SK-N-SH (cell line): ENCODE data around the gene ADGRD2. TPM values are rescaled to one million over a fixed set of nuclear protein-coding genes. Genes with fewer than 3 reads are reported as not detected.

ENCODE experiments used
- CTCF ChIA-PET: fragments of 300-600, 350-600 bp; formaldehyde crosslinking; extraction: SDS; loops from one replicate; lab custom pipeline; 2021; lab: Yijun Ruan, JAX
- POLR2A ChIA-PET: fragments of 350-600 bp; sonication (Branson Sonifier 250); formaldehyde crosslinking; extraction: SDS; loops from one replicate; lab custom pipeline; 2020; ENCODE audit warnings: antibody characterized with exemption, inconsistent platforms; lab: Yijun Ruan, JAX
- DNase-seq: peaks from one replicate; pipeline ENCODE4 v3.0.0; 2012
- H2AFZ ChIP-seq: fragments of 200-600 bp; sonication (generic); 2 replicates; pipeline ENCODE4 v1.8.1; 2016; ENCODE audit warnings: antibody characterized with exemption, mild to moderate bottlenecking, low read depth
- H3F3A ChIP-seq: fragments of 200-600 bp; sonication (generic); replicated peaks from 2 replicates; pipeline ENCODE3; 2016; ENCODE audit warnings: antibody characterized with exemption, mild to moderate bottlenecking; ENCODE audit not compliant: insufficient read depth
- H3K27ac ChIP-seq, 2 experiments: fragments of 200-500 bp in 1 of 2; fragments of 200-600 bp in 1 of 2; sonication (Bioruptor generic) in 1 of 2; sonication (generic), shearing (Covaris generic) in 1 of 2; 2 replicates each; pipeline versions ENCODE4 v1.5.1 to v1.6.1; 2014 to 2016; ENCODE audit warnings: low read depth in 2 of 2, inconsistent platforms in 1 of 2, low read length in 1 of 2, mild to moderate bottlenecking in 1 of 2, mixed read lengths in 1 of 2
- H3K27me3 ChIP-seq: fragments of 200-600 bp; sonication (generic), shearing (Covaris generic); 2 replicates; pipeline ENCODE4 v1.6.1; 2016; ENCODE audit warnings: mixed run types; ENCODE audit not compliant: insufficient read depth
- H3K36me3 ChIP-seq, 2 experiments: fragments of 200-500 bp in 1 of 2; fragments of 200-600 bp in 1 of 2; sonication (Bioruptor generic) in 1 of 2; sonication (generic) in 1 of 2; replicated peaks in 1 of 2; 2 replicates each; pipeline versions ENCODE3 to v1.5.1; 2014 to 2016; ENCODE audit warnings: low read length in 1 of 2, mild to moderate bottlenecking in 1 of 2; ENCODE audit not compliant: insufficient read depth in 2 of 2, control insufficient read depth in 1 of 2
- H3K4me1 ChIP-seq, 2 experiments: fragments of 200-500 bp in 1 of 2; fragments of 200-600 bp in 1 of 2; sonication (Bioruptor generic) in 1 of 2; sonication (generic), shearing (Covaris generic) in 1 of 2; 2 replicates each; pipeline versions ENCODE4 v1.5.1 to v1.6.1; 2014 to 2016; ENCODE audit warnings: low read depth in 1 of 2, low read length in 1 of 2, mixed run types in 1 of 2; ENCODE audit not compliant: insufficient read depth in 2 of 2, control insufficient read depth in 1 of 2
- H3K4me2 ChIP-seq: fragments of 200-600 bp; sonication (generic), shearing (Covaris generic); 2 replicates; pipeline ENCODE4 v1.6.1; 2017; ENCODE audit warnings: mixed run types
- H3K4me3 ChIP-seq, 2 experiments: fragments of 200-500 bp in 1 of 2; fragments of 200-600 bp in 1 of 2; sonication (Bioruptor generic) in 1 of 2; sonication (generic), shearing (Covaris generic) in 1 of 2; 2 replicates each; pipeline versions ENCODE4 v1.5.1 to v1.8.1; 2014 to 2016; ENCODE audit warnings: low read depth in 2 of 2, inconsistent platforms in 1 of 2, low read length in 1 of 2, mild to moderate bottlenecking in 1 of 2, mixed read lengths in 1 of 2, moderate library complexity in 1 of 2
- H3K79me2 ChIP-seq: fragments of 200-600 bp; sonication (generic); 2 replicates; pipeline ENCODE4 v1.8.1; 2017; ENCODE audit warnings: mild to moderate bottlenecking; ENCODE audit not compliant: insufficient read depth
- H3K9ac ChIP-seq: fragments of 200-600 bp; sonication (generic); 2 replicates; pipeline ENCODE4 v1.6.1; 2017; ENCODE audit warnings: mixed run types
- H3K9me2 ChIP-seq: fragments of 200-600 bp; sonication (generic); 2 replicates; pipeline ENCODE4 v1.6.1; 2017; ENCODE audit warnings: mixed run types
- H3K9me3 ChIP-seq: fragments of 200-600 bp; sonication (generic); 2 replicates; pipeline ENCODE4 v1.6.1; 2017; ENCODE audit warnings: mixed run types, mild to moderate bottlenecking, moderate library complexity
- H4K20me1 ChIP-seq: fragments of 200-600 bp; sonication (generic); 2 replicates; pipeline ENCODE4 v1.6.1; 2017; ENCODE audit warnings: mild to moderate bottlenecking, mixed run types; ENCODE audit not compliant: insufficient read depth
- CHD2 ChIP-seq: fragments of 150-350 bp; IDR thresholded peaks from 2 replicates; pipeline ENCODE4 v1.6.1; 2018; ENCODE audit warnings: low read length; ENCODE audit not compliant: partially characterized antibody
- ELF1 ChIP-seq: IDR thresholded peaks from 2 replicates; pipeline ENCODE4 v1.4.0; 2012
- FOSL2 ChIP-seq: IDR thresholded peaks from 2 replicates; pipeline ENCODE4 v1.4.0; 2012; ENCODE audit warnings: low read depth, mild to moderate bottlenecking, moderate library complexity, borderline replicate concordance
- FOXM1 ChIP-seq: IDR thresholded peaks from 2 replicates; pipeline ENCODE4 v1.4.0; 2012; ENCODE audit warnings: low read depth, mild to moderate bottlenecking
- GABPA ChIP-seq: IDR thresholded peaks from 2 replicates; pipeline ENCODE4 v1.4.0; 2012; ENCODE audit warnings: low read depth, mild to moderate bottlenecking
- GATA2 ChIP-seq: sonication (generic); formaldehyde crosslinking; IDR thresholded peaks from 2 replicates; pipeline ENCODE4 v1.5.0; 2020; ENCODE audit warnings: mild to moderate bottlenecking, missing genetic modification reagents
- JUND ChIP-seq: IDR thresholded peaks from 2 replicates; pipeline ENCODE4 v1.4.0; 2012
- POLR2AphosphoS5 ChIP-seq: IDR thresholded peaks from 2 replicates; pipeline ENCODE4 v1.6.1; 2012; ENCODE audit warnings: low read depth, low read length
- RAD21 ChIP-seq: IDR thresholded peaks from 2 replicates; pipeline ENCODE4 v1.6.1; 2012; ENCODE audit warnings: mild to moderate bottlenecking, low read length
- RCOR1 ChIP-seq: fragments of 150-350 bp; IDR thresholded peaks from 2 replicates; pipeline ENCODE4 v1.6.1; 2017; ENCODE audit warnings: antibody characterized with exemption, low read length
- RFX5 ChIP-seq: IDR thresholded peaks from 2 replicates; pipeline ENCODE4 v1.6.1; 2012; ENCODE audit warnings: mild to moderate bottlenecking, improper control_type of control experiment, low read length
- SMC3 ChIP-seq: IDR thresholded peaks from 2 replicates; pipeline ENCODE4 v1.6.1; 2012; ENCODE audit warnings: low read depth, low read length, improper control_type of control experiment
- TEAD4 ChIP-seq: IDR thresholded peaks from 2 replicates; pipeline ENCODE4 v1.4.0; 2012; ENCODE audit warnings: mild to moderate bottlenecking, borderline replicate concordance; ENCODE audit not compliant: insufficient read depth
- YY1 ChIP-seq: IDR thresholded peaks from 2 replicates; pipeline ENCODE4 v1.4.0; 2012; ENCODE audit warnings: low read depth, mild to moderate bottlenecking
- WGBS: methylation state at CpG from one replicate; pipeline ENCODE4 v1.1.6; 2017; ENCODE audit warnings: low lambda C conversion rate; 5-methylcytosine and 5-hydroxymethylcytosine counted together
- polyA plus RNA-seq, 3 experiments: library from polyadenylated mRNA; depleted of rRNA; stranded (reverse); fragments of >200 nt; gene quantifications; 2 replicates each; pipeline ENCODE4 v1.2.3, GENCODE V29; 2012
- TF ChIP-seq, protein P1 (sequence below): fragments of 150-350 bp; IDR thresholded peaks from 2 replicates; pipeline ENCODE4 v1.6.1; 2017; ENCODE audit warnings: antibody characterized with exemption, low read length, low read depth, borderline replicate concordance
- TF ChIP-seq, protein P2 (sequence below): IDR thresholded peaks from 2 replicates; pipeline ENCODE4 v1.4.0; 2012; ENCODE audit warnings: low read depth, borderline replicate concordance
- TF ChIP-seq, protein P3 (sequence below): IDR thresholded peaks from 2 replicates; pipeline ENCODE4 v1.6.1; 2012; ENCODE audit warnings: mild to moderate bottlenecking, low read depth, low read length, moderate library complexity
- TF ChIP-seq, protein P4 (sequence below): IDR thresholded peaks from 2 replicates; pipeline ENCODE4 v1.4.0; 2012; ENCODE audit warnings: low read depth
- TF ChIP-seq, protein P5 (sequence below): IDR thresholded peaks from 2 replicates; pipeline ENCODE4; 2012

The ADGRD2 gene
- polyA plus RNA-seq, 1 of the 3 experiments (the other 2 are of a cell fraction), result 0.05 TPM

DNA sequence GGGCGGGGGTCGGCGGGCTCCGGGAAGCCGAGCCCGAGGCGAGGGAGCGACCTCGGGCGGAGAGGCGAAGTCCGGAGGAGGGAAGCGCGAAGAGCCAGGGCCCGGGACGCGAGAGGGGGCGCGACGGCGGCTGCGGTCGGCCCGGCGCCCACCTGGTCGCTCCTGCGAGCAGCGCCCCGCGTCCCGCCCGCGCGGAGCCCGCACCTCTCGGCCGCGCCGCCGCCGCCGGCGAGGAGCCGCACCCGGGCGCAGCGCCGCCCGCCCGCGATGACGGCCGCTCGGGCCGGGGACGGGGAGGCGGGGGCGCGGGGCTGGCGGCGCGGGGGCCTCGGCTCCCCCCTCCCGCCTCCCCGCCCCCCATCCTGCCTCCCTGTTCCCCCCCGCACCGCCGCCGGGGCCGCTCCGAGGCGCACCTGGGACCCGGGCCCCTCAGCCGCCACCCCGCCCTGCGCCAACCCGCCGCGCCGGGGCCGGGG is 54.3 kb downstream of the ADGRD2 start (continued):
- TF ChIP-seq, protein P1, sequence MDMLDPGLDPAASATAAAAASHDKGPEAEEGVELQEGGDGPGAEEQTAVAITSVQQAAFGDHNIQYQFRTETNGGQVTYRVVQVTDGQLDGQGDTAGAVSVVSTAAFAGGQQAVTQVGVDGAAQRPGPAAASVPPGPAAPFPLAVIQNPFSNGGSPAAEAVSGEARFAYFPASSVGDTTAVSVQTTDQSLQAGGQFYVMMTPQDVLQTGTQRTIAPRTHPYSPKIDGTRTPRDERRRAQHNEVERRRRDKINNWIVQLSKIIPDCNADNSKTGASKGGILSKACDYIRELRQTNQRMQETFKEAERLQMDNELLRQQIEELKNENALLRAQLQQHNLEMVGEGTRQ, result no peak
- TF ChIP-seq GABPA (no peak), FOSL2 (no peak), GATA2 (CRISPR knock-in tag) (no peak), ELF1 (no peak)

DNA sequence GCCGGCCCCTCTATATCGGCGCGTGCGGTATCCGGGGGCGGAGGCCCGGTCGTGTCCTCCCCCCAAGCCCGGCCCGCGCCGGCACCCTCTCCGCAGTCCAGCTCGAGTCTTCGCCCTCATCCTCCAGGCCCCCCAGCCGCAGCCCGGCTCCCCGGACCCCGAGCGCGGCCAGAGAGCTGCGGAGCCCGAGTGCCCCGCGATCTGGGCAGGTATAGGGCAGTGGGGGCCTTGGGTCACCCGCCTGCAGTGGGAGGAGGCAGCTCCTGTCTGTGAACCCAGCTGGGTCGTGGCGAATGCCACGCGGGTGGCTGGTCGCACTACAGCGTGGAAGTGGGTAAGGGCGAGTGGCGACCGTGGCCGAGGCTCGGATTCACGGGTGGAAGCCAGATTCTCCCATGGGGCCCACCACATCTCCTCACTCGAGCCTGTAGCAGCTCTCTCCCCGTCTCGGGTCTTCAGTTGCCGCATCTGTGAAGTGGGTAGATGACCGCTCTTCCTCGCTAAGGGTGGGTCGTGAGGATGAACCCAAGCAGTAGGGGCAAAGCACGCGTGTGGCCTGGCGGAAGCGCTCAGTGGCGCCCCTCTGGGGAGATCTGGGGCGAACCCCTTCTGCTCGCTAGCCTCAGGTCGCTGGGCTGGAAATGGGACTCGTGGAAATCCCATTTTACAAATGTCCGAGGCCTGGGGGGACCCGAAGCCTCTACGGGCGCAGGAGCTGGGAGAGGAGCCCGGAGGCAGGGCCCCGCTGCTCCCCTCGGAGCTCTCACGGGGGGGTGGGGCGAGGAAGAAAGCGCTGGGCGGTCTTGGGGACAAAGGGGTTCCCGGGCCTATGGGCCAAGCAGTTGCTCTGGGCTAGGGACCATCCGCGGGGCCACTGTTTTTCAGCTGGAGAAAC is 55.0 kb downstream of the ADGRD2 start:
- no peaks in the 10 kb centered on the region for H3F3A ChIP-seq
- H3K27ac ChIP-seq, result no peak overlapping the region
- H3K27me3 ChIP-seq, result peaks cover 44% of the 10 kb centered on the region
- ChIA-PET CTCF (interaction anchor here (1.3 to 2.0 kb wide), 4 partner anchors 31 to 86 kb away, joined by 3 to 13 read pairs (median 4); no protein-coding TSS in a partner anchor), POLR2A (no interaction called here)
- peak; percentile 42 for DNase-seq
- H3K9ac ChIP-seq, result no peak overlapping the region
- H2AFZ ChIP-seq, result no peak overlapping the region
- 56% methylated on average over 22 of the region's 69 CpGs for WGBS
- no peaks in the 10 kb centered on the region for H3K9me3 ChIP-seq
- H3K36me3 ChIP-seq, result no peaks in the 10 kb centered on the region
- H4K20me1 ChIP-seq, result no peaks in the 10 kb centered on the region
- H3K79me2 ChIP-seq, result no peaks in the 10 kb centered on the region
- H3K9me2 ChIP-seq, result no peaks in the 10 kb centered on the region
- no peak overlapping the region for H3K4me2 ChIP-seq
- TF ChIP-seq TEAD4 (no peak), FOXM1 (no peak), POLR2AphosphoS5 (no peak), CHD2 (no peak), RCOR1 (no peak), RAD21 (no peak), YY1 (no peak), RFX5 (no peak), GABPA (no peak), JUND (no peak), SMC3 (no peak)
- TF ChIP-seq, protein P2, sequence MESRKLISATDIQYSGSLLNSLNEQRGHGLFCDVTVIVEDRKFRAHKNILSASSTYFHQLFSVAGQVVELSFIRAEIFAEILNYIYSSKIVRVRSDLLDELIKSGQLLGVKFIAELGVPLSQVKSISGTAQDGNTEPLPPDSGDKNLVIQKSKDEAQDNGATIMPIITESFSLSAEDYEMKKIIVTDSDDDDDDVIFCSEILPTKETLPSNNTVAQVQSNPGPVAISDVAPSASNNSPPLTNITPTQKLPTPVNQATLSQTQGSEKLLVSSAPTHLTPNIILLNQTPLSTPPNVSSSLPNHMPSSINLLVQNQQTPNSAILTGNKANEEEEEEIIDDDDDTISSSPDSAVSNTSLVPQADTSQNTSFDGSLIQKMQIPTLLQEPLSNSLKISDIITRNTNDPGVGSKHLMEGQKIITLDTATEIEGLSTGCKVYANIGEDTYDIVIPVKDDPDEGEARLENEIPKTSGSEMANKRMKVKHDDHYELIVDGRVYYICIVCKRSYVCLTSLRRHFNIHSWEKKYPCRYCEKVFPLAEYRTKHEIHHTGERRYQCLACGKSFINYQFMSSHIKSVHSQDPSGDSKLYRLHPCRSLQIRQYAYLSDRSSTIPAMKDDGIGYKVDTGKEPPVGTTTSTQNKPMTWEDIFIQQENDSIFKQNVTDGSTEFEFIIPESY, result no peak
- TF ChIP-seq, protein P3, sequence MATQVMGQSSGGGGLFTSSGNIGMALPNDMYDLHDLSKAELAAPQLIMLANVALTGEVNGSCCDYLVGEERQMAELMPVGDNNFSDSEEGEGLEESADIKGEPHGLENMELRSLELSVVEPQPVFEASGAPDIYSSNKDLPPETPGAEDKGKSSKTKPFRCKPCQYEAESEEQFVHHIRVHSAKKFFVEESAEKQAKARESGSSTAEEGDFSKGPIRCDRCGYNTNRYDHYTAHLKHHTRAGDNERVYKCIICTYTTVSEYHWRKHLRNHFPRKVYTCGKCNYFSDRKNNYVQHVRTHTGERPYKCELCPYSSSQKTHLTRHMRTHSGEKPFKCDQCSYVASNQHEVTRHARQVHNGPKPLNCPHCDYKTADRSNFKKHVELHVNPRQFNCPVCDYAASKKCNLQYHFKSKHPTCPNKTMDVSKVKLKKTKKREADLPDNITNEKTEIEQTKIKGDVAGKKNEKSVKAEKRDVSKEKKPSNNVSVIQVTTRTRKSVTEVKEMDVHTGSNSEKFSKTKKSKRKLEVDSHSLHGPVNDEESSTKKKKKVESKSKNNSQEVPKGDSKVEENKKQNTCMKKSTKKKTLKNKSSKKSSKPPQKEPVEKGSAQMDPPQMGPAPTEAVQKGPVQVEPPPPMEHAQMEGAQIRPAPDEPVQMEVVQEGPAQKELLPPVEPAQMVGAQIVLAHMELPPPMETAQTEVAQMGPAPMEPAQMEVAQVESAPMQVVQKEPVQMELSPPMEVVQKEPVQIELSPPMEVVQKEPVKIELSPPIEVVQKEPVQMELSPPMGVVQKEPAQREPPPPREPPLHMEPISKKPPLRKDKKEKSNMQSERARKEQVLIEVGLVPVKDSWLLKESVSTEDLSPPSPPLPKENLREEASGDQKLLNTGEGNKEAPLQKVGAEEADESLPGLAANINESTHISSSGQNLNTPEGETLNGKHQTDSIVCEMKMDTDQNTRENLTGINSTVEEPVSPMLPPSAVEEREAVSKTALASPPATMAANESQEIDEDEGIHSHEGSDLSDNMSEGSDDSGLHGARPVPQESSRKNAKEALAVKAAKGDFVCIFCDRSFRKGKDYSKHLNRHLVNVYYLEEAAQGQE, result no peak
- TF ChIP-seq, protein P4, sequence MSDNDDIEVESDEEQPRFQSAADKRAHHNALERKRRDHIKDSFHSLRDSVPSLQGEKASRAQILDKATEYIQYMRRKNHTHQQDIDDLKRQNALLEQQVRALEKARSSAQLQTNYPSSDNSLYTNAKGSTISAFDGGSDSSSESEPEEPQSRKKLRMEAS, result no peak
- TF ChIP-seq, protein P5, sequence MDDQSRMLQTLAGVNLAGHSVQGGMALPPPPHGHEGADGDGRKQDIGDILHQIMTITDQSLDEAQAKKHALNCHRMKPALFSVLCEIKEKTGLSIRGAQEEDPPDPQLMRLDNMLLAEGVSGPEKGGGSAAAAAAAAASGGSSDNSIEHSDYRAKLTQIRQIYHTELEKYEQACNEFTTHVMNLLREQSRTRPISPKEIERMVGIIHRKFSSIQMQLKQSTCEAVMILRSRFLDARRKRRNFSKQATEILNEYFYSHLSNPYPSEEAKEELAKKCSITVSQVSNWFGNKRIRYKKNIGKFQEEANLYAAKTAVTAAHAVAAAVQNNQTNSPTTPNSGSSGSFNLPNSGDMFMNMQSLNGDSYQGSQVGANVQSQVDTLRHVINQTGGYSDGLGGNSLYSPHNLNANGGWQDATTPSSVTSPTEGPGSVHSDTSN, result no peak
- TF ChIP-seq, all 33 proteins: peak for 0
- no peaks in the 10 kb centered on the region; a peak in 1 of 4 replicates for H3K4me1 ChIP-seq
- H3K4me3 ChIP-seq, result no peak overlapping the region
